Esophagus muscularis mucosa (tissue), 4 donors: Measurements from ENCODE around the gene TEAD4. TPM values are rescaled to one million over a fixed set of nuclear protein-coding genes. Genes with fewer than 3 reads are reported as not detected.

ENCODE experiments used
- DNase-seq: peaks from one replicate; pipeline ENCODE4 v3.0.0-alpha.2; 2017; ENCODE audit errors: extremely low spot score
- H3K27ac ChIP-seq, 4 donors: fragments of 200-600 bp; sonication (generic); replicated peaks in 1 of 4; 1 replicate in 3 of 4; 2 replicates in 1 of 4; pipeline ENCODE4 v1.5.1; 2016 to 2019; ENCODE audit warnings: mild to moderate bottlenecking in 1 of 4
- H3K27me3 ChIP-seq, 4 donors: fragments of 200-600 bp; sonication (generic); one replicate each; pipeline versions ENCODE4 v1.5.1 to v1.6.0; 2016 to 2019
- H3K36me3 ChIP-seq, 4 donors: fragments of 200-600 bp; sonication (generic); one replicate each; pipeline ENCODE4 v1.5.1; 2016 to 2019
- H3K4me1 ChIP-seq, 4 donors: fragments of 200-600 bp; sonication (generic); one replicate each; pipeline ENCODE4 v1.5.1; 2016 to 2019
- H3K4me3 ChIP-seq, 4 donors: fragments of 200-600 bp; sonication (generic); 1 replicate in 2 of 4; 2 replicates in 2 of 4; pipeline ENCODE4 v1.5.1; 2016 to 2019; ENCODE audit warnings: mild to moderate bottlenecking in 4 of 4, moderate library complexity in 1 of 4
- H3K9me3 ChIP-seq, 4 donors: fragments of 200-600 bp; sonication (generic); 1 replicate in 3 of 4; 2 replicates in 1 of 4; pipeline ENCODE4 v1.5.1; 2016 to 2019
- CTCF ChIP-seq, 3 experiments: fragments of 200-600 bp in 2 of 3; fragments of 450-650 bp in 1 of 3; sonication (generic) in 2 of 3; IDR thresholded peaks; one replicate each; pipeline ENCODE4 v1.5.1; 2017 to 2019; ENCODE audit warnings: antibody characterized with exemption in 3 of 3, mild to moderate bottlenecking in 2 of 3, moderate library complexity in 1 of 3
- EP300 ChIP-seq: sonication (generic); formaldehyde crosslinking; IDR thresholded peaks from one replicate; pipeline ENCODE4 v1.6.1; 2017; ENCODE audit warnings: antibody characterized with exemption
- POLR2A ChIP-seq: fragments of 450-650 bp; IDR thresholded peaks from one replicate; pipeline ENCODE4 v1.6.1; 2017; ENCODE audit warnings: antibody characterized with exemption, moderate library complexity, mild to moderate bottlenecking, low read depth
- POLR2AphosphoS5 ChIP-seq, 2 donors: sonication (generic); formaldehyde crosslinking; IDR thresholded peaks; one replicate each; pipeline ENCODE4 v1.6.1; 2017; ENCODE audit warnings: antibody characterized with exemption in 2 of 2
- WGBS: methylation state at CpG from one replicate; pipeline ENCODE4 v1.1.5; 2018; 5-methylcytosine and 5-hydroxymethylcytosine counted together
- intact Hi-C: fragments of 100-400 bp; cut with DNase I; formaldehyde crosslinking; loops from one replicate; pipeline ENCODE4 v1.15.1; 2023
- total RNA-seq, 4 donors: library from RNA; depleted of rRNA; stranded (reverse); fragments of >200 nt; gene quantifications; one replicate each; pipeline versions ENCODE4 v1.1.0 to v1.2.1, GENCODE V29; 2016

Gene TEAD4
- total RNA-seq, 4 donors from 2014 or later, result 7.5 to 42.7 (median 28.0) TPM

GRCh38 chr12:3019005-3019680, 59.9 kb downstream of the TEAD4 start:
- H3K9me3 ChIP-seq, result no peaks in the 10 kb centered on the region

GRCh38 chr12:3020399-3020798, 61.2 kb downstream of the TEAD4 start:
- Histone ChIP-seq H3K9me3 (no peaks in the 10 kb centered on the region), H3K4me3 (no peak overlapping the region), H3K36me3 (peaks cover 0 to 64% (median 54%) of the 10 kb centered on the region in 4 donors), H3K27me3 (no peaks in the 10 kb centered on the region), H3K27ac (no peak overlapping the region), H3K4me1 (no peaks in the 10 kb centered on the region)
- DNase-seq, result no peak
- 94% methylated on average over 3 of the region's 16 CpGs for WGBS
- TF ChIP-seq POLR2AphosphoS5 (IDR thresholded peaks at IDR 0.05), result no peak
- intact Hi-C loops, result no loop called here

More at GRCh38 chr12:3019005-3019680, 59.9 kb downstream of the TEAD4 start:
- TF ChIP-seq CTCF (IDR thresholded peaks at IDR 0.05) (no peak), POLR2A (no peak), EP300 (no peak), POLR2AphosphoS5 (IDR thresholded peaks at IDR 0.05) (no peak)
- DNase-seq, result no peak
- WGBS, result 92% methylated on average over 24 of the region's 25 CpGs
- intact Hi-C loops, result no loop called here
- H3K27ac ChIP-seq, result no peak overlapping the region
- no peaks in the 10 kb centered on the region for H3K4me1 ChIP-seq
- no peak overlapping the region for H3K4me3 ChIP-seq
- H3K27me3 ChIP-seq, result no peaks in the 10 kb centered on the region
- H3K36me3 ChIP-seq, result peaks cover 0 to 62% (median 53%) of the 10 kb centered on the region in 4 donors

- Histone ChIP-seq H3K27me3 (no peaks in the 10 kb centered on the region), H3K36me3 (peaks cover 0 to 70% (median 54%) of the 10 kb centered on the region in 4 donors), H3K4me3 (no peak overlapping the region), H3K27ac (no peak overlapping the region), H3K4me1 (no peaks in the 10 kb centered on the region), H3K9me3 (no peaks in the 10 kb centered on the region)
- intact Hi-C loops, result no loop called here
- WGBS, result 90% methylated on average over 13 of the region's 13 CpGs
- TF ChIP-seq EP300, result no peak
- TF ChIP-seq POLR2A, result no peak
- TF ChIP-seq CTCF (IDR thresholded peaks at IDR 0.05), result no peak
- no peak for TF ChIP-seq POLR2AphosphoS5 (IDR thresholded peaks at IDR 0.05)
- DNase-seq, result no peak
Observed at GRCh38 chr12:3020850-3021435, 61.7 kb downstream of the TEAD4 start.

- 94% methylated on average over 5 of the region's 9 CpGs for WGBS
- no peak for TF ChIP-seq CTCF (IDR thresholded peaks at IDR 0.05)
- TF ChIP-seq POLR2AphosphoS5 (IDR thresholded peaks at IDR 0.05), result no peak
- TF ChIP-seq EP300, result no peak
- no peak for TF ChIP-seq POLR2A
- Histone ChIP-seq H3K27me3 (no peaks in the 10 kb centered on the region), H3K4me1 (no peaks in the 10 kb centered on the region), H3K9me3 (no peaks in the 10 kb centered on the region), H3K27ac (no peak overlapping the region), H3K36me3 (peaks cover 0 to 72% (median 52%) of the 10 kb centered on the region in 4 donors), H3K4me3 (no peak overlapping the region)
- intact Hi-C loops, result no loop called here
- DNase-seq, result no peak
Observed at GRCh38 chr12:3022411-3022810, 63.2 kb downstream of the TEAD4 start.

GRCh38 chr12:3022961-3023360, 63.8 kb downstream of the TEAD4 start:
- no peaks in the 10 kb centered on the region for H3K27me3 ChIP-seq
- intact Hi-C loops, result no loop called here
- H3K36me3 ChIP-seq, result peaks cover 0 to 72% (median 47%) of the 10 kb centered on the region in 4 donors
- TF ChIP-seq POLR2AphosphoS5 (IDR thresholded peaks at IDR 0.05), result no peak
- no peak for TF ChIP-seq POLR2A
- TF ChIP-seq EP300, result no peak
- TF ChIP-seq CTCF (IDR thresholded peaks at IDR 0.05), result no peak
- 94% methylated on average over 8 of the region's 8 CpGs for WGBS
- no peak for DNase-seq
- H3K27ac ChIP-seq, result no peak overlapping the region
- no peaks in the 10 kb centered on the region for H3K4me1 ChIP-seq
- H3K9me3 ChIP-seq, result no peaks in the 10 kb centered on the region
- no peak overlapping the region for H3K4me3 ChIP-seq
